Kidney (tissue), 14 donors: ENCODE results near the gene TACR2. TPM values are rescaled to one million over a fixed set of nuclear protein-coding genes. Genes with fewer than 3 reads are reported as not detected.

Experiments used
- DNase-seq, 5 donors: peaks; one replicate each; pipeline ENCODE4 v3.0.0-alpha.2; 2013 to 2020
- FAIRE-seq: peaks from 2 replicates; lab custom pipeline; 2012; peaks lifted over from hg19 to GRCh38; lab: Jason Lieb, UNC
- H3K27ac ChIP-seq, 2 donors: one replicate each; pipeline ENCODE4 v1.7.0; 2013; ENCODE audit warnings: low read depth in 2 of 2, low read length in 2 of 2, inconsistent platforms in 1 of 2
- H3K27me3 ChIP-seq: one replicate; pipeline ENCODE4 v1.7.1; 2013; ENCODE audit warnings: low read length, inconsistent platforms; ENCODE audit not compliant: control insufficient read depth, insufficient read depth
- H3K36me3 ChIP-seq, 3 donors: one replicate each; pipeline versions ENCODE4 v1.7.0 to v1.7.1; 2013; ENCODE audit warnings: low read length in 3 of 3, control low read depth in 1 of 3, inconsistent platforms in 1 of 3; ENCODE audit not compliant: insufficient read depth in 3 of 3, control insufficient read depth in 2 of 3
- H3K4me1 ChIP-seq, 3 donors: one replicate each; pipeline versions ENCODE4 v1.7.0 to v1.7.1; 2013; ENCODE audit warnings: low read length in 3 of 3, inconsistent platforms in 1 of 3, low read depth in 1 of 3; ENCODE audit not compliant: control insufficient read depth in 2 of 3, insufficient read depth in 2 of 3
- H3K4me3 ChIP-seq, 3 donors: one replicate each; pipeline versions ENCODE4 v1.7.0 to v1.8.1; 2013; ENCODE audit warnings: low read length in 3 of 3, control low read depth in 1 of 3, inconsistent platforms in 1 of 3
- H3K9ac ChIP-seq, 3 donors: one replicate each; pipeline versions ENCODE4 v1.7.0 to v1.7.1; 2013; ENCODE audit warnings: low read length in 3 of 3, control low read depth in 1 of 3, inconsistent platforms in 1 of 3
- H3K9me3 ChIP-seq, 3 donors: one replicate each; pipeline versions ENCODE4 v1.7.0 to v1.7.1; 2013; ENCODE audit warnings: low read length in 3 of 3, control low read depth in 1 of 3, inconsistent platforms in 1 of 3; ENCODE audit not compliant: control insufficient read depth in 2 of 3, insufficient read depth in 1 of 3
- CTCF ChIP-seq: IDR thresholded peaks from 3 replicates; pipeline ENCODE4 v1.5.1; 2012; ENCODE audit warnings: mild to moderate bottlenecking, moderate library complexity, borderline replicate concordance; ENCODE audit not compliant: insufficient read depth; ENCODE audit errors: extremely low read depth
- intact Hi-C: fragments of 100-400 bp; cut with DNase I; formaldehyde crosslinking; loops from one replicate; pipeline ENCODE4 v1.11.1; 2022
- polyA plus RNA-seq: library from polyadenylated mRNA; stranded (reverse); fragments of 350-450 nt; fragmentation: Illumina TruSeq; extraction: RNeasy Lipid Tissue Mini Kit (QIAGEN cat#74804); gene quantifications from one replicate; pipeline ENCODE4 v1.2.3, GENCODE V29; 2014; ENCODE audit warnings: low read depth, low replicate concordance; ENCODE audit not compliant: insufficient read depth
- total RNA-seq: library from RNA; stranded (reverse); fragmentation: NEBNext Ultra II Directional; extraction: Animal tissue kit (Norgen Biotek cat#: 25700); gene quantifications from one replicate; pipeline ENCODE4 v1.2.1, GENCODE V29; 2021
- donor health status: control.
- donor health status: control.
- donor health status: control.
- donor health status: control.
- donor health status: control.
- donor health status: DM: yes; HTN: yes; CAD: no.
- donor health status: Normal renal cell carcinoma (clear cell type).

TACR2 gene
- total and polyA plus RNA-seq, 2 donors from 2014 or later, result 0.37 to 0.38 TPM

GRCh38 chr10:69404786-69405185 is 11.9 kb downstream of the TACR2 start:
- Histone ChIP-seq H3K9ac (no peak overlapping the region), H3K27ac (no peak overlapping the region), H3K36me3 (peaks cover 0 to 9% (median 0%) of the 10 kb centered on the region in 3 donors), H3K27me3 (no peaks in the 10 kb centered on the region), H3K9me3 (no peaks in the 10 kb centered on the region), H3K4me3 (no peak overlapping the region), H3K4me1 (peaks cover 0 to 11% (median 0%) of the 10 kb centered on the region in 3 donors)
- FAIRE-seq (no peak), DNase-seq (no peak)
- TF ChIP-seq CTCF, result no peak
- intact Hi-C loops, result no loop called here

DNA sequence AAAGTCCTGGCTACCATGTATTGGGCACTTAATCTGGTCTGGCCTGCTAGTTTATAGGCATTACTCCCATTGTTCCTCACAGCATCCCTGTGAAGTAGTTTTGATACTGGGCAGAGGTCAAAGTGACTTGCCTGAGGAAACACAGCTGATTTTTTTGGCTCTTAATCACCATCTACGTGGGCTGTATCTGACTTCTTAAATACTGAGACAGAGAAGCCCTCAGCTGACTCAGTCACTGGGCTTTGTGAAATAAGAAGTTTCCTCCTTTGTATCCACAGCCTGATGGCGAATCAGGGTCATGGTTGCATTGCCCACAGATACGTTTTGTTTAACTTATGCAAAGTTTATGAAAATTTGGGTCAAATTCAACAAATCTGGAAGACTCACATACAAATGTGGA is 13.2 kb downstream of the TACR2 start:
- no peaks in the 10 kb centered on the region for H3K27me3 ChIP-seq
- peaks cover 0 to 11% (median 0%) of the 10 kb centered on the region in 3 donors for H3K4me1 ChIP-seq
- FAIRE-seq, result no peak
- TF ChIP-seq CTCF, result no peak
- H3K9me3 ChIP-seq, result no peaks in the 10 kb centered on the region
- intact Hi-C loops, result no loop called here
- H3K27ac ChIP-seq, result no peak overlapping the region
- no peak overlapping the region for H3K9ac ChIP-seq
- H3K4me3 ChIP-seq, result no peak overlapping the region
- H3K36me3 ChIP-seq, result peaks cover 0 to 11% (median 6%) of the 10 kb centered on the region in 3 donors
- DNase-seq, result peak in 1 of 5 donors; percentile 54

GRCh38 chr10:69403066-69403465 is 13.7 kb downstream of the TACR2 start:
- no peak for TF ChIP-seq CTCF
- DNase-seq, result no peak

GRCh38 chr10:69402386-69402785 is 14.3 kb downstream of the TACR2 start:
- H3K9me3 ChIP-seq, result no peaks in the 10 kb centered on the region
- no peak for DNase-seq
- H3K27ac ChIP-seq, result no peak overlapping the region
- intact Hi-C loops, result no loop called here
- no peak for FAIRE-seq
- peaks cover 0 to 11% (median 6%) of the 10 kb centered on the region in 3 donors for H3K36me3 ChIP-seq
- H3K27me3 ChIP-seq, result no peaks in the 10 kb centered on the region
- no peak overlapping the region for H3K4me3 ChIP-seq
- H3K9ac ChIP-seq, result no peak overlapping the region
- no peak for TF ChIP-seq CTCF
- H3K4me1 ChIP-seq, result peaks cover 0 to 7% (median 0%) of the 10 kb centered on the region in 3 donors

More at GRCh38 chr10:69403066-69403465, 13.7 kb downstream of the TACR2 start:
- Histone ChIP-seq H3K4me1 (peaks cover 0 to 11% (median 0%) of the 10 kb centered on the region in 3 donors), H3K27ac (no peak overlapping the region), H3K9ac (no peak overlapping the region), H3K4me3 (no peak overlapping the region), H3K36me3 (peaks cover 0 to 11% (median 6%) of the 10 kb centered on the region in 3 donors), H3K9me3 (no peaks in the 10 kb centered on the region), H3K27me3 (no peaks in the 10 kb centered on the region)
- no peak for FAIRE-seq
- intact Hi-C loops, result no loop called here
